CD14-positive monocyte (primary cell): Measurements from ENCODE around the gene MKRN1. TPM values are rescaled to one million over a fixed set of nuclear protein-coding genes. Genes with fewer than 3 reads are reported as not detected.
A peak's percentile ranks its signal among the peaks of the same experiment; 100 is the strongest.

Experiments
- DNase-seq, 3 donors: peaks; one replicate each; pipeline ENCODE4 v3.0.0-alpha.2; 2011 to 2022
- H2AFZ ChIP-seq: 2 replicates; pipeline ENCODE4 v1.6.0; 2012; ENCODE audit warnings: mild to moderate bottlenecking, low read depth, low read length, inconsistent platforms; ENCODE audit not compliant: insufficient read depth, poor library complexity, severe bottlenecking
- H3K27ac ChIP-seq, 2 donors: 1 replicate in 1 of 2; 2 replicates in 1 of 2; pipeline ENCODE4 v1.5.1; 2012 to 2013; ENCODE audit warnings: low read length in 2 of 2, control low read depth in 1 of 2, inconsistent platforms in 1 of 2, low read depth in 1 of 2, mild to moderate bottlenecking in 1 of 2
- H3K27me3 ChIP-seq, 2 donors: one replicate each; pipeline versions ENCODE4 v1.6.0 to v1.6.1; 2011 to 2013; ENCODE audit warnings: low read length in 2 of 2; ENCODE audit not compliant: control insufficient read depth in 2 of 2, insufficient read depth in 2 of 2
- H3K36me3 ChIP-seq, 2 donors: replicated peaks in 1 of 2; 1 replicate in 1 of 2; 2 replicates in 1 of 2; pipeline versions ENCODE4 v1.5.1 to v1.6.1; 2012 to 2013; ENCODE audit warnings: low read length in 2 of 2, control low read depth in 1 of 2, inconsistent platforms in 1 of 2, mild to moderate bottlenecking in 1 of 2; ENCODE audit not compliant: insufficient read depth in 2 of 2, control insufficient read depth in 1 of 2
- H3K4me1 ChIP-seq, 2 donors: 1 replicate in 1 of 2; 2 replicates in 1 of 2; pipeline versions ENCODE4 v1.5.1 to v1.6.1; 2012 to 2013; ENCODE audit warnings: low read length in 2 of 2, control low read depth in 1 of 2, inconsistent platforms in 1 of 2, mild to moderate bottlenecking in 1 of 2, moderate library complexity in 1 of 2; ENCODE audit not compliant: insufficient read depth in 2 of 2, control insufficient read depth in 1 of 2
- H3K4me2 ChIP-seq: replicated peaks from 2 replicates; pipeline ENCODE3; 2012; ENCODE audit warnings: low read length, moderate library complexity, mild to moderate bottlenecking; ENCODE audit not compliant: poor library complexity, severe bottlenecking; ENCODE audit errors: extremely low read depth
- H3K4me3 ChIP-seq, 3 experiments: fragments of 200-600 bp in 1 of 3; sonication (generic) in 1 of 3; replicated peaks in 1 of 3; 1 replicate in 2 of 3; 2 replicates in 1 of 3; pipeline ENCODE4 v1.5.1; 2011 to 2013; ENCODE audit warnings: low read length in 3 of 3, mild to moderate bottlenecking in 3 of 3, control low read depth in 2 of 3, low read depth in 2 of 3, inconsistent platforms in 1 of 3, moderate library complexity in 1 of 3
- H3K79me2 ChIP-seq: 2 replicates; pipeline ENCODE4 v1.6.0; 2012; ENCODE audit warnings: mild to moderate bottlenecking, control low read depth, inconsistent platforms, low read length, moderate library complexity; ENCODE audit not compliant: insufficient read depth
- H3K9ac ChIP-seq: 2 replicates; pipeline ENCODE4 v1.6.0; 2017; ENCODE audit warnings: low read length, mild to moderate bottlenecking; ENCODE audit not compliant: insufficient read depth, poor library complexity, severe bottlenecking
- H3K9me3 ChIP-seq, 2 donors: replicated peaks in 1 of 2; 1 replicate in 1 of 2; 2 replicates in 1 of 2; pipeline versions ENCODE4 v1.5.1 to v1.6.1; 2012 to 2013; ENCODE audit warnings: low read length in 2 of 2, control low read depth in 1 of 2; ENCODE audit not compliant: control insufficient read depth in 1 of 2, insufficient read depth in 1 of 2
- H4K20me1 ChIP-seq: 2 replicates; pipeline ENCODE4 v1.6.0; 2012; ENCODE audit warnings: mild to moderate bottlenecking, low read length, control low read depth, moderate library complexity; ENCODE audit not compliant: insufficient read depth
- H3K27ac Mint-ChIP-seq, 7 donors: one replicate each; pipeline ENCODE4 v1.8.0; 2020; ENCODE audit warnings: mild to moderate bottlenecking in 7 of 7, mixed read lengths in 7 of 7, moderate library complexity in 6 of 7, inconsistent platforms in 2 of 7
- H3K27me3 Mint-ChIP-seq, 3 donors: one replicate each; pipeline ENCODE4 v1.8.0; 2021 to 2022; ENCODE audit warnings: low read depth in 3 of 3, mild to moderate bottlenecking in 3 of 3, mixed read lengths in 3 of 3, moderate library complexity in 3 of 3, inconsistent platforms in 1 of 3
- H3K36me3 Mint-ChIP-seq, 2 donors: one replicate each; pipeline ENCODE4 v1.8.0; 2020; ENCODE audit warnings: mixed read lengths in 2 of 2, inconsistent platforms in 1 of 2, mild to moderate bottlenecking in 1 of 2
- H3K4me1 Mint-ChIP-seq: one replicate; pipeline ENCODE4 v1.8.0; 2020; ENCODE audit warnings: mild to moderate bottlenecking, mixed read lengths
- H3K4me3 Mint-ChIP-seq, 2 donors: one replicate each; pipeline ENCODE4 v1.8.0; 2020; ENCODE audit warnings: mild to moderate bottlenecking in 2 of 2, mixed read lengths in 2 of 2, moderate library complexity in 1 of 2
- H3K9me3 Mint-ChIP-seq, 7 donors: one replicate each; pipeline ENCODE4 v1.8.0; 2020 to 2022; ENCODE audit warnings: mixed read lengths in 7 of 7, mild to moderate bottlenecking in 6 of 7, moderate library complexity in 6 of 7, inconsistent platforms in 2 of 7
- WGBS: methylation state at CpG from one replicate; pipeline ENCODE4 v1.1.5; 2013; ENCODE audit warnings: missing lambda C conversion rate; ENCODE audit not compliant: insufficient coverage; 5-methylcytosine and 5-hydroxymethylcytosine counted together
- intact Hi-C, 2 donors: fragments of 100-400 bp; cut with micrococcal nuclease; formaldehyde crosslinking; loops; one replicate each; pipeline versions ENCODE4 v1.15.0 to v1.15.1; 2023
- polyA plus RNA-seq, 3 donors: library from polyadenylated mRNA; depleted of rRNA in 1 of 3; unstranded in 2 of 3; stranded (reverse) in 1 of 3; fragments of 300-500 nt in 2 of 3; fragments of >200 nt in 1 of 3; fragmentation: Illumina TruSeq in 2 of 3; gene quantifications; 1 replicate in 2 of 3; 2 replicates in 1 of 3; pipeline ENCODE4 v1.2.3, GENCODE V29; 2012 to 2021
- TF ChIP-seq, protein P1 (sequence below): fragments of 200-600 bp; IDR thresholded peaks from one replicate; pipeline ENCODE4 v1.8.0; 2022; ENCODE audit warnings: antibody characterized with exemption, mild to moderate bottlenecking

MKRN1 gene
- polyA plus RNA-seq, 3 donors = 88.4 to 160 (median 127) TPM

DNA sequence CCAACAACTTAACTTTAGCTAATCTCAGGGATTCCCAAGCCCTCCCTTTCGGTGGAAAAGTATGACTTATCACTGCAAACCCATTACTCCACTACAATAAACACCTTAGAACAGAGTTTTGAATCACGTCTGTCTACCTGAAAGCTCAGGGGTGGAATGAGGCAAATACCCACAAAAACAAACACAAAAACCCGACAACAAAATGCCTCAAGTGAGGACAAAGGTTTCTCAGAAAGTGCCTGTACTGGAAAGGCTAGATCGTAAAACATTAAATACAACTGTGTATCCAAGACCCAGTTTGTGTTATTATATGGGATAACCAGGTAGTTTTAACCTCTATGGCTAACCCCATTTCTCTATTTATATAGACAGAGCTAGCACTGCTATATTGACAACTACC is 26.0 kb downstream of the MKRN1 start:
- H2AFZ ChIP-seq = no peak overlapping the region
- H3K4me3 Mint-ChIP-seq = no peak overlapping the region
- DNase-seq = no peak
- H3K27ac Mint-ChIP-seq = no peak overlapping the region
- H3K27me3 ChIP-seq = no peaks in the 10 kb centered on the region
- H3K4me2 ChIP-seq = no peak overlapping the region
- no peaks in the 10 kb centered on the region for H3K9me3 Mint-ChIP-seq
- H3K36me3 ChIP-seq = peaks cover 59 to 70% of the 10 kb centered on the region in 2 donors
- peaks cover 5% of the 10 kb centered on the region for H3K4me1 Mint-ChIP-seq
- intact Hi-C loops = no loop called here
- H3K27ac ChIP-seq = no peak overlapping the region
- H3K9me3 ChIP-seq = no peaks in the 10 kb centered on the region
- H3K9ac ChIP-seq = no peak overlapping the region
- no peak overlapping the region for H3K4me3 ChIP-seq
- H3K4me1 ChIP-seq = peaks cover 1% of the 10 kb centered on the region in 2 donors
- H3K79me2 ChIP-seq = no peaks in the 10 kb centered on the region
- TF ChIP-seq, protein P1, sequence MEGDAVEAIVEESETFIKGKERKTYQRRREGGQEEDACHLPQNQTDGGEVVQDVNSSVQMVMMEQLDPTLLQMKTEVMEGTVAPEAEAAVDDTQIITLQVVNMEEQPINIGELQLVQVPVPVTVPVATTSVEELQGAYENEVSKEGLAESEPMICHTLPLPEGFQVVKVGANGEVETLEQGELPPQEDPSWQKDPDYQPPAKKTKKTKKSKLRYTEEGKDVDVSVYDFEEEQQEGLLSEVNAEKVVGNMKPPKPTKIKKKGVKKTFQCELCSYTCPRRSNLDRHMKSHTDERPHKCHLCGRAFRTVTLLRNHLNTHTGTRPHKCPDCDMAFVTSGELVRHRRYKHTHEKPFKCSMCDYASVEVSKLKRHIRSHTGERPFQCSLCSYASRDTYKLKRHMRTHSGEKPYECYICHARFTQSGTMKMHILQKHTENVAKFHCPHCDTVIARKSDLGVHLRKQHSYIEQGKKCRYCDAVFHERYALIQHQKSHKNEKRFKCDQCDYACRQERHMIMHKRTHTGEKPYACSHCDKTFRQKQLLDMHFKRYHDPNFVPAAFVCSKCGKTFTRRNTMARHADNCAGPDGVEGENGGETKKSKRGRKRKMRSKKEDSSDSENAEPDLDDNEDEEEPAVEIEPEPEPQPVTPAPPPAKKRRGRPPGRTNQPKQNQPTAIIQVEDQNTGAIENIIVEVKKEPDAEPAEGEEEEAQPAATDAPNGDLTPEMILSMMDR = no peak
- peaks cover 61 to 72% of the 10 kb centered on the region in 2 donors for H3K36me3 Mint-ChIP-seq
- 100% methylated on average over 1 of the region's 4 CpGs for WGBS
- no peaks in the 10 kb centered on the region for H3K27me3 Mint-ChIP-seq
- H4K20me1 ChIP-seq = peaks cover 78% of the 10 kb centered on the region

DNA sequence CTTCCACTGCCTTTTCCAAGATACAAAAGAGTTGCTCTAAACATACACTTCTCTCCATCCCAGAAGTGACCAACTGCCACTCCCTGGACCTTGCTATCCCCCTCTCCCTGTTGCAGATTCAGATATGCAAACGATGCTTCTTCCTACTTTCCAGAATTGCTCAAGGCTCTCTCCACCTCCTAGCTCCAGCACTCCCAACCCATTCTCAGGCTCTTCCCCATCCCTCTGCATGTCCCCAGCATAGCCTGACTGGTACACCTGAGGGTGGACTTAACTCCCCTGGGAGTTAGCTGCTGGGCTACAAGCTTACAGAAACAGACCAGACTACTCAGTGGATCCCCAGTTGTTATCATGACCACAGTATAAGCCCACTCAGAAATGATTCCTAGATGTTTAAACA is 27.6 kb downstream of the MKRN1 start:
- H3K4me3 Mint-ChIP-seq = no peak overlapping the region
- H3K36me3 Mint-ChIP-seq = peaks cover 47 to 56% of the 10 kb centered on the region in 2 donors
- no peaks in the 10 kb centered on the region for H3K27me3 Mint-ChIP-seq
- Histone ChIP-seq H3K4me3 (no peak overlapping the region), H3K36me3 (peaks cover 44 to 54% of the 10 kb centered on the region in 2 donors), H3K27me3 (no peaks in the 10 kb centered on the region), H3K9me3 (no peaks in the 10 kb centered on the region), H3K27ac (no peak overlapping the region), H2AFZ (no peak overlapping the region), H4K20me1 (peaks cover 62% of the 10 kb centered on the region), H3K79me2 (no peaks in the 10 kb centered on the region), H3K4me2 (no peak overlapping the region), H3K4me1 (peaks cover 11 to 13% of the 10 kb centered on the region in 2 donors), H3K9ac (no peak overlapping the region)
- no peaks in the 10 kb centered on the region for H3K9me3 Mint-ChIP-seq
- peaks cover 16% of the 10 kb centered on the region for H3K4me1 Mint-ChIP-seq
- WGBS = 67% methylated on average over 1 of the region's 1 CpG
- intact Hi-C loops = no loop called here
- no peak for DNase-seq
- H3K27ac Mint-ChIP-seq = peak overlapping the region in 1 of 7 donors; percentile 57
- TF ChIP-seq, protein P1 = no peak
